ENCODE data around the gene PLA2G4C. TPM values are rescaled to one million over a fixed set of nuclear protein-coding genes. Genes with fewer than 3 reads are reported as not detected.

PLA2G4C gene
- polyA plus RNA-seq, 3 donors from 2014 or later: 0.37 TPM; not detected in 2

GRCh38 chr19:48025480-48025879, 85.1 kb downstream of the PLA2G4C start:
- Mint-ChIP-seq H3K27me3 (ENCODE audit: low read depth in 3 of 3) (peaks cover 5 to 7% (median 6%) of the 10 kb centered on the region in 3 donors), H3K36me3 (no peaks in the 10 kb centered on the region), H3K27ac (peak overlapping the region in 1 of 6 donors; percentile 16), H3K4me3 (no peak overlapping the region), H3K9me3 (no peaks in the 10 kb centered on the region), H3K4me1 (no peaks in the 10 kb centered on the region)
- no peak for DNase-seq

GRCh38 chr19:48023518-48023917, 87.1 kb downstream of the PLA2G4C start:
- Mint-ChIP-seq H3K36me3 (no peaks in the 10 kb centered on the region), H3K27me3 (ENCODE audit: low read depth in 3 of 3) (peaks cover 5 to 8% (median 6%) of the 10 kb centered on the region in 3 donors), H3K4me1 (no peaks in the 10 kb centered on the region), H3K9me3 (no peaks in the 10 kb centered on the region), H3K27ac (no peak overlapping the region), H3K4me3 (no peak overlapping the region)
- no peak for DNase-seq

GRCh38 chr19:48023011-48023410, 87.6 kb downstream of the PLA2G4C start:
- peaks cover 5 to 10% (median 6%) of the 10 kb centered on the region in 3 donors for H3K27me3 Mint-ChIP-seq (ENCODE audit: low read depth in 3 of 3)
- H3K4me1 Mint-ChIP-seq: no peaks in the 10 kb centered on the region
- H3K4me3 Mint-ChIP-seq: no peak overlapping the region
- H3K27ac Mint-ChIP-seq: no peak overlapping the region
- no peaks in the 10 kb centered on the region for H3K36me3 Mint-ChIP-seq
- no peak for DNase-seq
- H3K9me3 Mint-ChIP-seq: no peaks in the 10 kb centered on the region

- Mint-ChIP-seq H3K27me3 (ENCODE audit: low read depth in 3 of 3) (peaks cover 5 to 8% (median 8%) of the 10 kb centered on the region in 3 donors), H3K27ac (no peak overlapping the region), H3K36me3 (no peaks in the 10 kb centered on the region), H3K9me3 (no peaks in the 10 kb centered on the region), H3K4me1 (no peaks in the 10 kb centered on the region), H3K4me3 (no peak overlapping the region)
- DNase-seq: no peak
These were observed 89.9 kb downstream of the PLA2G4C start for GRCh38 chr19:48020686-48021085.

- Mint-ChIP-seq H3K36me3 (peaks cover 0 to 3% (median 0%) of the 10 kb centered on the region in 3 donors), H3K27me3 (ENCODE audit: low read depth in 3 of 3) (peaks cover 0 to 7% (median 0%) of the 10 kb centered on the region in 3 donors), H3K4me1 (no peaks in the 10 kb centered on the region), H3K9me3 (peaks cover 0 to 3% (median 0%) of the 10 kb centered on the region in 6 donors), H3K4me3 (no peak overlapping the region), H3K27ac (no peak overlapping the region)
- no peak for DNase-seq
These were observed 99.5 kb downstream of the PLA2G4C start for GRCh38 chr19:48010932-48011758.

GRCh38 chr19:48006762-48007161, 103.9 kb downstream of the PLA2G4C start:
- Mint-ChIP-seq H3K27ac (no peak overlapping the region), H3K9me3 (peaks cover 0 to 3% (median 0%) of the 10 kb centered on the region in 6 donors), H3K36me3 (peaks cover 0 to 3% (median 0%) of the 10 kb centered on the region in 3 donors), H3K27me3 (ENCODE audit: low read depth in 3 of 3) (peaks cover 0 to 9% (median 2%) of the 10 kb centered on the region in 3 donors), H3K4me1 (no peaks in the 10 kb centered on the region), H3K4me3 (no peak overlapping the region)
- no peak for DNase-seq

GRCh38 chr19:48004236-48004635, 106.4 kb downstream of the PLA2G4C start:
- H3K27ac Mint-ChIP-seq: no peak overlapping the region
- H3K4me1 Mint-ChIP-seq: no peaks in the 10 kb centered on the region
- no peak overlapping the region for H3K4me3 Mint-ChIP-seq
- H3K9me3 Mint-ChIP-seq: peaks cover 0 to 3% (median 0%) of the 10 kb centered on the region in 6 donors
- H3K36me3 Mint-ChIP-seq: peaks cover 0 to 3% (median 0%) of the 10 kb centered on the region in 3 donors
- DNase-seq: no peak
- H3K27me3 Mint-ChIP-seq (ENCODE audit: low read depth in 3 of 3): peaks cover 0 to 11% (median 2%) of the 10 kb centered on the region in 3 donors

GRCh38 chr19:48000846-48001245, 109.8 kb downstream of the PLA2G4C start:
- H3K4me3 Mint-ChIP-seq: no peak overlapping the region
- peaks cover 0 to 4% (median 0%) of the 10 kb centered on the region in 6 donors for H3K9me3 Mint-ChIP-seq
- H3K27ac Mint-ChIP-seq: no peak overlapping the region
- no peak for DNase-seq
- no peaks in the 10 kb centered on the region for H3K4me1 Mint-ChIP-seq
- peaks cover 0 to 15% (median 4%) of the 10 kb centered on the region in 3 donors for H3K27me3 Mint-ChIP-seq (ENCODE audit: low read depth in 3 of 3)
- H3K36me3 Mint-ChIP-seq: peaks cover 0 to 5% (median 0%) of the 10 kb centered on the region in 3 donors

GRCh38 chr19:47998800-47999199, 111.8 kb downstream of the PLA2G4C start:
- H3K4me3 Mint-ChIP-seq: no peak overlapping the region
- H3K4me1 Mint-ChIP-seq: no peaks in the 10 kb centered on the region
- H3K27ac Mint-ChIP-seq: no peak overlapping the region
- peaks cover 6 to 7% (median 6%) of the 10 kb centered on the region in 3 donors for H3K27me3 Mint-ChIP-seq (ENCODE audit: low read depth in 3 of 3)
- H3K36me3 Mint-ChIP-seq: peaks cover 0 to 5% (median 0%) of the 10 kb centered on the region in 3 donors
- DNase-seq: no peak
- H3K9me3 Mint-ChIP-seq: peaks cover 0 to 1% (median 0%) of the 10 kb centered on the region in 6 donors

Other genes with a start within 250 kb of the PLA2G4C start
- not detected for gene SULT2A1, start 224.5 kb downstream of the PLA2G4C start, polyA plus RNA-seq
- not detected for gene BSPH1, start 118.6 kb downstream of the PLA2G4C start, polyA plus RNA-seq
- gene ELSPBP1, start 116.2 kb downstream of the PLA2G4C start, polyA plus RNA-seq: not detected
- under 1 TPM in 1 of 3 donors, not detected in 2; 0.69 TPM for gene CABP5, start 66.7 kb downstream of the PLA2G4C start, polyA plus RNA-seq
- gene LIG1, start 59.5 kb upstream of the PLA2G4C start, polyA plus RNA-seq: 10 to 100 TPM; 13.1 to 26.0 (median 17.3) TPM
- 1 to 10 TPM in 1 of 3 donors, under 1 TPM in 1, not detected in 1; 0.54 to 1.3 TPM for gene ZSWIM9, start 59.9 kb upstream of the PLA2G4C start, polyA plus RNA-seq
- 100 to 1,000 TPM in 1 of 3 donors, 10 to 100 TPM in 2; 74.2 to 109 (median 86.3) TPM for gene CARD8, start 145.1 kb upstream of the PLA2G4C start, polyA plus RNA-seq
- 1 to 10 TPM in 1 of 3 donors, under 1 TPM in 1, not detected in 1; 0.22 to 2.1 TPM for gene ZNF114, start 159.3 kb upstream of the PLA2G4C start, polyA plus RNA-seq
- 1,000 to 10,000 TPM in 2 of 3 donors, 100 to 1,000 TPM in 1; 994 to 1,311 (median 1,000) TPM for gene EMP3, start 214.7 kb upstream of the PLA2G4C start, polyA plus RNA-seq